A549 treated with AZD2906 at 1 μM for 4 hours (cell line): ENCODE results near the gene MED14. TPM values are rescaled to one million over a fixed set of nuclear protein-coding genes. Genes with fewer than 3 reads are reported as not detected.

Experiments used
- total RNA-seq: library from RNA; stranded (reverse); fragments of 200-300 nt; extraction: Qiagen RNA extraction; gene quantifications from 5 replicates; pipeline ENCODE4 v1.2.3, GENCODE V29; 2022

The MED14 gene
- 17.0 to 23.3 TPM (median 20.9 TPM) in 5 replicates for total RNA-seq

DNA sequence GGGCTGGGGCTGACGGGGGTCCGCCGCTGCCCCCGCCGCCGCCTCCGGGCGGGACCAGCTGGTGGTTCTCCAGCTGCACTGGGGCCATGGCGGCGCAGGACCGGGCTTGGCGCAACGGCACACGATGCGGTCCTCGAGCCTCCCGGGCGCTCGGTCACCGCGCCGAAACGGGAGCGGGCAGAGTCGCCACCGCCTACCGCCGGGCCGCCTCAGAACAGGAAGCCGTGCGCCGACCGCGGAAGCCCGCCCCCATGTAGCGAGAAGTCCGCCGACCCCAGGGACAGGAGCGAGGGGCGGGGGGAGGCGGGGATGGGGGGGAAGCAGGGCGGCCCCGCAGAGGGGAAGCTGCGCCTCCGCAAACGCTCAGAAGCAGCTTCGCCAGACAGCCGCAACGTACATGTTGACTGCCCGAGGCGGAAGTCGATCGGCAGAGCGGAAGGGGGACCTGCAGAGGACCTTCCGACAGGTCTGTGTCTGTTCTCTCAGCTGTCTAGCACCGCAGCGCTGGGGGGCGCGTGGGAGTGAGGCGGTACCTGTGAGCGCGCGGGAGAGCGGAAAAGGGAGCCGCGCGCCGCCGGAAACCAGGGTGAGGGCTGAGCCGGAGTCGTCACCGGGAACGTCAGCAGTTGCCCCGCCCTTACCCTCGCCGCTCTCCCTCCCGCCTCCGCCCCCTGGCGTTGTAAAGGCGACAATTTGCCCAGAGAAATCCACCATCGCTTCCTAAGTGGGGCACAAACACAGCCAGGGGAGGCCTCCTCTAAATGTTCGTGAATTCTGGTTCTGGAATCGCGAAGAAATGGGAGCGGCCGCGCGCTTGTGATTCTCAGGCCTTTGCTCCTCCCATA, at the start of gene MED14:
Gene MED14 (minus strand): TSS at position 218 of the 845 bp plus-strand sequence. CDS start 130 bp downstream, at position 88.

DNA sequence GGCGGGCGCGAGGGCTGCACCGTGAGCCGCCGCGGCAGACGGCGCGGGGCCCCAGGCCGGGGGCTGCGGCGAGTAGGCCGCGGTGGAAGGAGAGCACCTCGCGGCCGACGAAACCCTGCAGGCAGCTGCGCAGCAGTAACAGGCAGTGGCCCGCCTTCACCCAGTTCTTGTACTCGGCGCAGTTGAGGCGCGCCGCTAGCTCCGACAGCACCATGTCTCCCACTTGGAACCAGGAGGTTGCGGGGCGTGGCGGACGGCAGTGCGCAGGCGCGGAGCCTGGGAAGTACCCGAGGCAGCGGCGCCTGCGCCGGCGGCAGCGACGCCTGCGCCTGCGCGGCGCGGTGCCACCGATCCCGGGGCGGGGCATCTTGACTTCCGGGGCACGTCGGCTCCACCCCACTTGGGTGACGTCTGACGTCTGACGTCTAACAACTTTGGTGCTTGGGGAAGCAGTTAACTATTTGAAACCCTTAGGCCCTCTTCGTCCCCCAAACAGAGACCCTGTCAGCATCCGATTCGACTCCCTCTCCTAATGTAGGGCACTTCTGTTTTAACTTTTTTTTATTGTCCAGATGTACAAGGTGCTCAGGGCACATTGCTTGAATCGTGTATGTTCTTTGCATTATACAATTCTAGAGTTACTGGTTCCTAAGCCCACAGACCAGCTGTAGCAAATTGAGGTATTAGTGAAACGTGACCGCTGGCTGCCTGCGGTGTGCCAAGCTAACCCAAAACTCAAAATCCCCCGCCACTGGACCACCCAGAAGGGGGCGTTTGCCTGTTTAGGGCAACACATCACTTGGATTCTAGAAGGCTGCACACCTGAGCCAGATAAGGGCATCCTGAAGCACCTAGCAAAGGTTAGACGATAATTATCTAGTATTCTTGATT, 87.8 kb downstream of the MED14 start, which contains the start of gene CXorf38:
Gene CXorf38 (minus strand): TSS at position 255 of the 891 bp plus-strand sequence. CDS start 41 bp downstream, at position 214.

DNA sequence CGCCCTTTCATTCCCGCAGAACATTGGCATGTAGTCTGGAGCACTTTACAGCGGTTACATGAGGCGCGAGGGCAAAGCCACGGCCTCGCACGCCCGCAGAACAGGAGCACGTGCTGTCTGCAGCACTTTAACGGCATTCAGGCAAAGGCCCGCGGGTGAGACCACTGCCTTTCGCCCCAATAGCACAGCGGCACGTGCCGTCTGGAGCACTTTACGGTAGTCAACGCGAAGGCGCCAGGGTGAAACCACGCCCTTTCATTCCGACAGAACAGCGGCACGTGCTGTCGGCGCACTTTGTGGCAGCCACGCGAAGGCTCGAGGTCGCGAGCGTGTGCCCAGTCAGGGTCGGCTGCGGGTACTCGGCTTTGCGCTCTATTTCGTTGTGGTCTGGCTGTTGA, 112.2 kb downstream of the MED14 start, which contains the start of gene MPC1L:
Gene MPC1L (plus strand): TSS at position 290 of the 398 bp plus-strand sequence. CDS start 138 bp downstream, outside the sequence.

Other genes starting within 250 kb of the MED14 start
- gene ATP6AP2, start 154.6 kb downstream of the MED14 start, total RNA-seq: 121 to 158 TPM (median 135 TPM) in 5 replicates
- gene MPC1L, start 112.1 kb downstream of the MED14 start, total RNA-seq: not detected in 5 replicates
- 9.3 to 12.4 TPM (median 10.7 TPM) in 5 replicates for gene CXorf38, start 88.0 kb downstream of the MED14 start, total RNA-seq